ENCODE measurements around the gene SPSB3. TPM values are rescaled to one million over a fixed set of nuclear protein-coding genes. Genes with fewer than 3 reads are reported as not detected.

The SPSB3 gene
- total RNA-seq, result 37.5 TPM
- long read RNA-seq, transcript SPSB3-202 (5 exons, 1,509 nt), result minor isoform, 7 of 226 reads
- long read RNA-seq, transcript SPSB3-209 (6 exons, 1,628 nt), result minor isoform, 14 of 226 reads
- long read RNA-seq, transcript SPSB3-201 (6 exons, 1,449 nt), result minor isoform, 41 of 226 reads
- long read RNA-seq, transcript SPSB3-208 (7 exons, 1,784 nt), result major isoform, 116 of 226 reads
- long read RNA-seq, partial matches to known transcripts, result 6 of 226 reads
- long read RNA-seq, other reads (novel, unspliced or antisense), result 38 of 226 reads

- intact Hi-C loops (cut with DNase I), result no loop called here
- peak; percentile 100 for DNase-seq
- peak; percentile 93 for ATAC-seq (ENCODE audit: poor library complexity)
These were observed at the start of gene SPSB3, which contains the start of gene NUBP2 for GRCh38 chr16:1782408-1783264. Gene SPSB3, minus strand, starts transcription at chr16:1782571. Its CDS starts 1,088 bp downstream, at chr16:1781483. Gene NUBP2, plus strand, starts transcription at chr16:1782960. Its CDS starts 61 bp downstream, at chr16:1783021.

- ATAC-seq (ENCODE audit: poor library complexity), result no peak
- DNase-seq, result no peak
- intact Hi-C loops (cut with DNase I), result no loop called here
These were observed 49.1 kb upstream of the SPSB3 start for GRCh38 chr16:1831186-1832075.

- intact Hi-C loops (cut with DNase I), result no loop called here
- ATAC-seq (ENCODE audit: poor library complexity) (no peak), DNase-seq (no peak)
These were observed 47.8 kb upstream of the SPSB3 start for GRCh38 chr16:1830213-1830612.

- no peak for DNase-seq
- no peak for ATAC-seq (ENCODE audit: poor library complexity)
- intact Hi-C loops (cut with DNase I), result no loop called here
These were observed 46.5 kb upstream of the SPSB3 start for GRCh38 chr16:1828645-1829410.

GRCh38 chr16:1826691-1827573, 44.6 kb upstream of the SPSB3 start, which contains the start of the genes FAHD1 and HAGH:
Gene FAHD1, plus strand, starts transcription at chr16:1827206. Its CDS starts 33 bp downstream, at chr16:1827239.
Gene HAGH, minus strand, starts transcription at chr16:1826825. Its CDS starts 38 bp downstream, at chr16:1826787.
- ATAC-seq (ENCODE audit: poor library complexity) (peak; percentile 98), DNase-seq (peak; percentile 96)
- intact Hi-C loops (cut with DNase I), result no loop called here

- no peak for DNase-seq
These were observed 43.7 kb upstream of the SPSB3 start for GRCh38 chr16:1825864-1826690.

GRCh38 chr16:1825381-1825863, 43.1 kb upstream of the SPSB3 start:
- DNase-seq, result no peak
- no peak for ATAC-seq (ENCODE audit: poor library complexity)
- intact Hi-C loops (cut with DNase I), result no loop called here

More at GRCh38 chr16:1825864-1826690, 43.7 kb upstream of the SPSB3 start:
- peak; percentile 21 for ATAC-seq (ENCODE audit: poor library complexity)
- intact Hi-C loops (cut with DNase I), result no loop called here

- intact Hi-C loops (cut with DNase I), result no loop called here
- ATAC-seq (ENCODE audit: poor library complexity) (no peak), DNase-seq (no peak)
These were observed 41.5 kb upstream of the SPSB3 start for GRCh38 chr16:1823821-1824220.

GRCh38 chr16:1822801-1823200, 40.4 kb upstream of the SPSB3 start:
- DNase-seq, result no peak
- intact Hi-C loops (cut with DNase I), result no loop called here
- no peak for ATAC-seq (ENCODE audit: poor library complexity)

- DNase-seq, result no peak
- intact Hi-C loops (cut with DNase I), result no loop called here
- no peak for ATAC-seq (ENCODE audit: poor library complexity)
These were observed 39.7 kb upstream of the SPSB3 start for GRCh38 chr16:1821861-1822611.

GRCh38 chr16:1820946-1821290, 38.5 kb upstream of the SPSB3 start:
- intact Hi-C loops (cut with DNase I), result no loop called here
- ATAC-seq (ENCODE audit: poor library complexity) (no peak), DNase-seq (no peak)

- no peak for DNase-seq
- ATAC-seq (ENCODE audit: poor library complexity), result no peak
- intact Hi-C loops (cut with DNase I), result no loop called here
These were observed 38.0 kb upstream of the SPSB3 start for GRCh38 chr16:1820096-1820945.

GRCh38 chr16:1819611-1820010, 37.2 kb upstream of the SPSB3 start:
- no peak for ATAC-seq (ENCODE audit: poor library complexity)
- intact Hi-C loops (cut with DNase I), result no loop called here
- DNase-seq, result no peak

GRCh38 chr16:1818873-1819525, 36.6 kb upstream of the SPSB3 start:
- intact Hi-C loops (cut with DNase I), result no loop called here
- no peak for DNase-seq

More at GRCh38 chr16:1818873-1819525, 36.6 kb upstream of the SPSB3 start:
- no peak for ATAC-seq (ENCODE audit: poor library complexity)
